Measurements from ENCODE around the gene PWP2.
A peak's percentile ranks its signal among the peaks of the same experiment; 100 is the strongest.
"Not testable (repeated sequence)": the region's sequence is repeated elsewhere in the genome, so short reads cannot be mapped to it uniquely, and the experiment has no call there.

The PWP2 gene

DNA sequence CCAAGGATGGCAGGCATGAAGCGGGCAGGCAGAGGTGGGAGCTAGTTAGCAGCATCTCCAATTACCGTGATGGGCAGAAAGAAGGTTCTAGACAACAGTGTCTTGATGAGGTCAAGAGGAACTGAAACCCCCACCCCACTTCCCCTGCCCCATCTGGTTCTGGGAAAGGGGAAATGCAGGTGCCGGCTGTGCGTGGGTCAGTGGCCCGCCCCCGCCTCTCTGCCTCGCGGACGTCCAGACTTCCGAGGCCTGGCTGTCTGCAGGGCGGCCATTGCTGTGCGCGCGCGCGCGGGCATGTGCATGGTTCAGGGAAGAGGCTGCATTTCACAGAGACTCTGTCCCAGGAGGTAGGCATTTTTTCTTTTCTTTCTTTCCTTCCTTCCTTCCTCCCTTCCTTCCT lies 68.0 kb downstream of the PWP2 start:
- not testable (repeated sequence) for H3K4me1 Mint-ChIP-seq

DNA sequence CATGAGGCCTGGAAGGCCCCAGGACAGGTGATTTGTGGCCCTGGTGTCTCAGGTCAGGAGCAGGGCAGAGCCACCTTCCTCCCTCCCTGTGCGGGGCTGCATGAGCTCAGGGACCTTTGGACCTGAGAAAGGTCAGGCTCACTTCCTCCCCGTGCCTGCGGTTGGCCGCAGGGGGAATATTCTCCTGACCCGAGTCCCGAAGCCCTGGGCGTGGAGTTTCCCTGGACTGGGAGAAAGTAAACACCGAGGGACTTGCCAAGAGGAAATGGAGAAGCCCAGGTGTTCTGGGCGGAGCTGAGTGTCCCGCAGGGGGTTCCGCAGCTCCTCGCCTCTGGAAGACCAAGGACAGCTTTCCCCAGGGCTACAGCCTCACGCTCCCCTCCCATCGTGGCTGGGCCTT lies 68.9 kb downstream of the PWP2 start:
- ATAC-seq (replicated peaks); H3K4me1 Mint-ChIP-seq; H3K27ac Mint-ChIP-seq; H3K9me3 Mint-ChIP-seq; H3K4me3 Mint-ChIP-seq; H3K27me3 Mint-ChIP-seq; DNase-seq; H3K36me3 Mint-ChIP-seq: not testable (repeated sequence)

More for the DNA sequence above, 68.0 kb downstream of the PWP2 start:
- peak; percentile 39 for DNase-seq
- not testable (repeated sequence) for H3K4me3 Mint-ChIP-seq, H3K36me3 Mint-ChIP-seq, H3K27ac Mint-ChIP-seq, H3K9me3 Mint-ChIP-seq, H3K27me3 Mint-ChIP-seq
- ATAC-seq (replicated peaks) = peak; percentile 77 to 89

Measured in stimulated activated naive B cell treated with anti-CD40 and anti-IgM and Interleukin-4, amounts not matched to agents 10 μg/mL and 1 μg/mL and 100 μg/mL, for 72 hours (primary cell).